Nephron progenitor cell (in vitro differentiated cells): ENCODE results near the gene ZNF609.

Experiments used
- DNase-seq: peaks from one replicate; pipeline ENCODE4 v3.0.0; 2021
- H3K27ac Mint-ChIP-seq: 2 replicates; pipeline ENCODE4 v1.8.0; 2021; ENCODE audit warnings: mild to moderate bottlenecking, moderate library complexity, mixed read lengths
- H3K27me3 Mint-ChIP-seq: 2 replicates; pipeline ENCODE4 v1.8.0; 2021; ENCODE audit warnings: mild to moderate bottlenecking, low read depth, mixed read lengths; ENCODE audit not compliant: poor library complexity
- H3K36me3 Mint-ChIP-seq: 2 replicates; pipeline ENCODE4 v1.8.0; 2021; ENCODE audit warnings: low read depth, mixed read lengths
- H3K4me1 Mint-ChIP-seq: 2 replicates; pipeline ENCODE4 v1.8.0; 2021; ENCODE audit warnings: mixed read lengths
- H3K4me3 Mint-ChIP-seq: 2 replicates; pipeline ENCODE4 v1.8.0; 2021; ENCODE audit warnings: mild to moderate bottlenecking, moderate library complexity, mixed read lengths
- H3K9me3 Mint-ChIP-seq: 2 replicates; pipeline ENCODE4 v1.8.0; 2021; ENCODE audit warnings: mild to moderate bottlenecking, moderate library complexity, mixed read lengths
- TF ChIP-seq, protein P1 (sequence below): fragments of 200-600 bp; sonication (generic); IDR thresholded peaks from 2 replicates; pipeline ENCODE4 v1.5.0; 2021; ENCODE audit warnings: antibody characterized with exemption

ZNF609 gene

GRCh38 chr15:64710676-64711428 is 250.5 kb downstream of the ZNF609 start:
- no peaks in the 10 kb centered on the region for H3K27me3 Mint-ChIP-seq
- TF ChIP-seq, protein P1, sequence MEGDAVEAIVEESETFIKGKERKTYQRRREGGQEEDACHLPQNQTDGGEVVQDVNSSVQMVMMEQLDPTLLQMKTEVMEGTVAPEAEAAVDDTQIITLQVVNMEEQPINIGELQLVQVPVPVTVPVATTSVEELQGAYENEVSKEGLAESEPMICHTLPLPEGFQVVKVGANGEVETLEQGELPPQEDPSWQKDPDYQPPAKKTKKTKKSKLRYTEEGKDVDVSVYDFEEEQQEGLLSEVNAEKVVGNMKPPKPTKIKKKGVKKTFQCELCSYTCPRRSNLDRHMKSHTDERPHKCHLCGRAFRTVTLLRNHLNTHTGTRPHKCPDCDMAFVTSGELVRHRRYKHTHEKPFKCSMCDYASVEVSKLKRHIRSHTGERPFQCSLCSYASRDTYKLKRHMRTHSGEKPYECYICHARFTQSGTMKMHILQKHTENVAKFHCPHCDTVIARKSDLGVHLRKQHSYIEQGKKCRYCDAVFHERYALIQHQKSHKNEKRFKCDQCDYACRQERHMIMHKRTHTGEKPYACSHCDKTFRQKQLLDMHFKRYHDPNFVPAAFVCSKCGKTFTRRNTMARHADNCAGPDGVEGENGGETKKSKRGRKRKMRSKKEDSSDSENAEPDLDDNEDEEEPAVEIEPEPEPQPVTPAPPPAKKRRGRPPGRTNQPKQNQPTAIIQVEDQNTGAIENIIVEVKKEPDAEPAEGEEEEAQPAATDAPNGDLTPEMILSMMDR: no peak
- H3K9me3 Mint-ChIP-seq: no peaks in the 10 kb centered on the region
- DNase-seq: no peak
- H3K4me1 Mint-ChIP-seq: peaks cover 5% of the 10 kb centered on the region
- no peak overlapping the region for H3K4me3 Mint-ChIP-seq
- peaks cover 40% of the 10 kb centered on the region for H3K36me3 Mint-ChIP-seq
- peak overlapping the region; percentile 33 for H3K27ac Mint-ChIP-seq

DNA sequence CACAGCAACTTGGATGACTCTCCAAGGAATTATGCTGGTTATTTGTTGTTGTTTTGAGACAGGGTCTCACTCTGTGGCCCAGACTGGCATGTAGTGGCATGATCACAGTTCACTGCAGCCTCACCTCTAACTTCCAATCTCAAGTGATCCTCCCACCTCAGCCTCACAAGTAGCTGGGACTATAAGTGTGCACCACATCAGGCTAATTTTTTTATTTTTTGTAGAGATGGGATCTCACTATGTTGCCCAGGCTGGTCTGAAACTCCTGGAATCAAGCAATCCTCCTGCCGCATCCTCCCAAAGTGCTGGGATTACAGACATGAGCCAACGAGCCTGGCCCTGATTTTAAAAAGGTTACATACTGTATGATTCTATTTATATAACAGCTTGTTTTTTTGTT is 252.0 kb downstream of the ZNF609 start:
- TF ChIP-seq, protein P1: no peak
- Mint-ChIP-seq H3K27me3 (no peaks in the 10 kb centered on the region), H3K4me1 (peaks cover 5% of the 10 kb centered on the region), H3K4me3 (no peak overlapping the region), H3K9me3 (no peaks in the 10 kb centered on the region), H3K27ac (no peak overlapping the region), H3K36me3 (peaks cover 41% of the 10 kb centered on the region)
- no peak for DNase-seq

GRCh38 chr15:64713592-64713991 is 253.2 kb downstream of the ZNF609 start:
- H3K27ac Mint-ChIP-seq: no peak overlapping the region
- TF ChIP-seq, protein P1: no peak
- no peak for DNase-seq
- H3K4me1 Mint-ChIP-seq: peaks cover 17% of the 10 kb centered on the region
- H3K36me3 Mint-ChIP-seq: peaks cover 40% of the 10 kb centered on the region
- no peaks in the 10 kb centered on the region for H3K27me3 Mint-ChIP-seq
- H3K9me3 Mint-ChIP-seq: no peaks in the 10 kb centered on the region
- H3K4me3 Mint-ChIP-seq: no peak overlapping the region

GRCh38 chr15:64716452-64716851 is 256.1 kb downstream of the ZNF609 start:
- H3K4me3 Mint-ChIP-seq: no peak overlapping the region
- H3K4me1 Mint-ChIP-seq: peaks cover 27% of the 10 kb centered on the region

DNA sequence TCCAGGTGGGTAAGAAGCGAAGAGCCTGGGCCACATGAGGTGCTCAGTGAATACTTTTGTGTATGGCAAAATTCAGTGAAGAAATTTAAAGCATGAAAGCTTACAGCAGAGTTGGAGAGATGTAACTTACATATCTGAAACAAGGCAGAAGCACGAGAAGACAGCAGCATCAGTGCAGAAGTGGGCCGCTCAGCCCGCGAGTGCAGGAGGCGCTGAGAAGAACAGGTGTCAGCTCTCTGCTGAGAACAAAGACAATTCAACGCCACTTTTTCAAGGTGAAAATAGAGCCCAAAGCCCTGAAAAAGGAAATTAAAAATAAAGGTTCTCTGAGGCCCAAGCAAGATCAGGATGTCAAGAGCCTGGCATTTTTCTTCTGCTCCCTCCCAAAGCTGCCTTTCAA is 256.8 kb downstream of the ZNF609 start:
- Mint-ChIP-seq H3K27me3 (no peaks in the 10 kb centered on the region), H3K4me1 (peaks cover 27% of the 10 kb centered on the region), H3K4me3 (no peak overlapping the region), H3K27ac (peak overlapping the region; percentile 57), H3K9me3 (no peaks in the 10 kb centered on the region), H3K36me3 (peaks cover 44% of the 10 kb centered on the region)
- TF ChIP-seq, protein P1: no peak
- no peak for DNase-seq

More at GRCh38 chr15:64716452-64716851, 256.1 kb downstream of the ZNF609 start:
- H3K27me3 Mint-ChIP-seq: no peaks in the 10 kb centered on the region
- H3K27ac Mint-ChIP-seq: no peak overlapping the region
- DNase-seq: no peak
- no peaks in the 10 kb centered on the region for H3K9me3 Mint-ChIP-seq
- TF ChIP-seq, protein P1: no peak
- peaks cover 44% of the 10 kb centered on the region for H3K36me3 Mint-ChIP-seq
